ENCODE measurements around the gene CTNND1.
A peak's percentile ranks its signal among the peaks of the same experiment; 100 is the strongest.

Gene CTNND1

GRCh38 chr11:57728829-57729228 lies 32.8 kb upstream of the CTNND1 start:
- no peak overlapping the region for H3K4me3 ChIP-seq (ENCODE audit: low read depth, low read length)
- no peak for TF ChIP-seq CTCF (conservative IDR thresholded peaks at IDR 0.05; ENCODE audit: low read depth, low read length)
- no peak for DNase-seq (ENCODE audit: low read depth)

- no peak overlapping the region for H3K4me3 ChIP-seq (ENCODE audit: low read depth, low read length)
- no peak for DNase-seq (ENCODE audit: low read depth)
- TF ChIP-seq CTCF (conservative IDR thresholded peaks at IDR 0.05; ENCODE audit: low read depth, low read length), result no peak
Measured at GRCh38 chr11:57729479-57729878, 32.1 kb upstream of the CTNND1 start.

GRCh38 chr11:57732661-57733060 lies 28.9 kb upstream of the CTNND1 start:
- no peak for TF ChIP-seq CTCF (conservative IDR thresholded peaks at IDR 0.05; ENCODE audit: low read depth, low read length)
- DNase-seq (ENCODE audit: low read depth), result no peak
- no peak overlapping the region for H3K4me3 ChIP-seq (ENCODE audit: low read depth, low read length)

GRCh38 chr11:57735619-57736298 lies 25.8 kb upstream of the CTNND1 start:
- peak; percentile 9 for DNase-seq (ENCODE audit: low read depth)
- H3K4me3 ChIP-seq (ENCODE audit: low read depth, low read length), result no peak overlapping the region
- TF ChIP-seq CTCF (conservative IDR thresholded peaks at IDR 0.05; ENCODE audit: low read depth, low read length), result no peak

- no peak for TF ChIP-seq CTCF (conservative IDR thresholded peaks at IDR 0.05; ENCODE audit: low read depth, low read length)
- peak; percentile 99 for DNase-seq (ENCODE audit: low read depth)
- peak within 1 kb of the TSS; percentile 76 for H3K4me3 ChIP-seq (ENCODE audit: low read depth, low read length)
Measured at GRCh38 chr11:57741132-57742086, 20.2 kb upstream of the CTNND1 start, which contains the start of gene SELENOH. Gene SELENOH, plus strand, starts transcription at chr11:57741491. Its CDS starts 105 bp downstream, at chr11:57741596.

- no peak for TF ChIP-seq CTCF (conservative IDR thresholded peaks at IDR 0.05; ENCODE audit: low read depth, low read length)
- DNase-seq (ENCODE audit: low read depth), result no peak
- peak overlapping the region; percentile 76 for H3K4me3 ChIP-seq (ENCODE audit: low read depth, low read length)
Measured at GRCh38 chr11:57742087-57742452, 19.5 kb upstream of the CTNND1 start.
